DND-41 (cell line): ENCODE measurements around the gene SLC9C2.

Source experiments
- ATAC-seq: fragments of 200-7000 bp; cut with Tn5 transposase; 3 replicates; pipeline ENCODE4 v1.9.1; 2021; ENCODE audit warnings: low read depth; ENCODE audit not compliant: insufficient read depth
- DNase-seq: peaks from one replicate; pipeline ENCODE4 v3.0.0-alpha.2; 2020
- H2AFZ ChIP-seq: 2 replicates; pipeline ENCODE4 v1.6.0; 2012; ENCODE audit warnings: low read depth, low read length
- H3K27ac ChIP-seq: 2 replicates; pipeline ENCODE4 v1.5.1; 2012; ENCODE audit warnings: low read length, inconsistent platforms
- H3K27me3 ChIP-seq: fragments of 200-600 bp; sonication (generic); 2 replicates; pipeline ENCODE4 v1.6.0; 2012; ENCODE audit warnings: low read length, mild to moderate bottlenecking, inconsistent platforms; ENCODE audit not compliant: insufficient read depth, poor library complexity
- H3K36me3 ChIP-seq: 2 replicates; pipeline ENCODE4 v1.5.1; 2012; ENCODE audit warnings: low read length, inconsistent platforms; ENCODE audit not compliant: insufficient read depth
- H3K4me1 ChIP-seq: 2 replicates; pipeline ENCODE4 v1.5.1; 2012; ENCODE audit warnings: mild to moderate bottlenecking, low read length; ENCODE audit not compliant: insufficient read depth
- H3K4me2 ChIP-seq: 2 replicates; pipeline ENCODE4 v1.6.0; 2012; ENCODE audit warnings: mild to moderate bottlenecking, moderate library complexity, low read length, inconsistent platforms; ENCODE audit not compliant: insufficient read depth
- H3K4me3 ChIP-seq, 2 experiments: fragments of 200-600 bp in 1 of 2; shearing (Covaris generic) in 1 of 2; 2 replicates each; pipeline ENCODE4 v1.5.1; 2012 to 2016; ENCODE audit warnings: inconsistent platforms in 2 of 2, low read length in 2 of 2, mild to moderate bottlenecking in 2 of 2, low read depth in 1 of 2, moderate library complexity in 1 of 2
- H3K79me2 ChIP-seq: 2 replicates; pipeline ENCODE4 v1.6.0; 2012; ENCODE audit warnings: low read length, inconsistent platforms; ENCODE audit not compliant: insufficient read depth
- H3K9ac ChIP-seq: 2 replicates; pipeline ENCODE4 v1.6.0; 2012; ENCODE audit warnings: low read depth, mild to moderate bottlenecking, inconsistent platforms, low read length, moderate library complexity
- H3K9me3 ChIP-seq: 2 replicates; pipeline ENCODE4 v1.5.1; 2012; ENCODE audit warnings: low read length, moderate library complexity, mild to moderate bottlenecking, inconsistent platforms; ENCODE audit not compliant: insufficient read depth, severe bottlenecking
- H4K20me1 ChIP-seq: 2 replicates; pipeline ENCODE4 v1.6.0; 2012; ENCODE audit warnings: low read length; ENCODE audit not compliant: insufficient read depth
- EZH2 ChIP-seq: IDR thresholded peaks from 3 replicates; pipeline ENCODE4 v1.6.1; 2012; ENCODE audit warnings: borderline replicate concordance, low read depth, mild to moderate bottlenecking, moderate library complexity, low read length, inconsistent platforms; ENCODE audit not compliant: severe bottlenecking
- TF ChIP-seq, protein P1 (sequence below): IDR thresholded peaks from 2 replicates; pipeline ENCODE4 v1.5.1; 2012; ENCODE audit warnings: borderline replicate concordance, low read length, moderate library complexity, mild to moderate bottlenecking; ENCODE audit not compliant: poor library complexity, severe bottlenecking; ENCODE audit errors: extremely low read depth

The SLC9C2 gene

DNA sequence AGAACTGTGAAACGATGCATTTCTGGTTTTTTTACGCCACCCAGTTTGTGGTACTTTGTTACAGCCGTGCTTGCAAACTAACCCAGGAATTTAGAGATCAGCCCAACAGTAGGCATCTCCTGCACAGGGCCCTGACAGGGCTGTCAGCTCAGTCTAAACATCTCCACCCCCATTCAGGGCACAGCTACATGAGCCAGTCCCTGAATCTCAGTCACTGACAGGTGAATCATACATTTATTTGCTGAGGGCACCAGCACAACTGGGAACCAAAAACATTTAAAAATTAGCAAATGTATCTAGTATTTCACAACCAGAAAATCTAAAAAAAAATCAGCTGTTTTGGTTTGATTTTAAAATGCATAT is 95.0 kb downstream of the SLC9C2 start:
- Histone ChIP-seq H3K9me3 (no peaks in the 10 kb centered on the region), H3K79me2 (no peaks in the 10 kb centered on the region), H4K20me1 (no peaks in the 10 kb centered on the region), H3K27ac (no peak overlapping the region), H3K36me3 (no peaks in the 10 kb centered on the region), H2AFZ (no peak overlapping the region), H3K4me1 (no peaks in the 10 kb centered on the region), H3K9ac (no peak overlapping the region), H3K4me2 (no peak overlapping the region), H3K4me3 (no peak overlapping the region), H3K27me3 (no peaks in the 10 kb centered on the region)
- TF ChIP-seq, protein P1, sequence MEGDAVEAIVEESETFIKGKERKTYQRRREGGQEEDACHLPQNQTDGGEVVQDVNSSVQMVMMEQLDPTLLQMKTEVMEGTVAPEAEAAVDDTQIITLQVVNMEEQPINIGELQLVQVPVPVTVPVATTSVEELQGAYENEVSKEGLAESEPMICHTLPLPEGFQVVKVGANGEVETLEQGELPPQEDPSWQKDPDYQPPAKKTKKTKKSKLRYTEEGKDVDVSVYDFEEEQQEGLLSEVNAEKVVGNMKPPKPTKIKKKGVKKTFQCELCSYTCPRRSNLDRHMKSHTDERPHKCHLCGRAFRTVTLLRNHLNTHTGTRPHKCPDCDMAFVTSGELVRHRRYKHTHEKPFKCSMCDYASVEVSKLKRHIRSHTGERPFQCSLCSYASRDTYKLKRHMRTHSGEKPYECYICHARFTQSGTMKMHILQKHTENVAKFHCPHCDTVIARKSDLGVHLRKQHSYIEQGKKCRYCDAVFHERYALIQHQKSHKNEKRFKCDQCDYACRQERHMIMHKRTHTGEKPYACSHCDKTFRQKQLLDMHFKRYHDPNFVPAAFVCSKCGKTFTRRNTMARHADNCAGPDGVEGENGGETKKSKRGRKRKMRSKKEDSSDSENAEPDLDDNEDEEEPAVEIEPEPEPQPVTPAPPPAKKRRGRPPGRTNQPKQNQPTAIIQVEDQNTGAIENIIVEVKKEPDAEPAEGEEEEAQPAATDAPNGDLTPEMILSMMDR, result no peak
- TF ChIP-seq EZH2, result no peak
- DNase-seq, result no peak
- no peak for ATAC-seq

DNA sequence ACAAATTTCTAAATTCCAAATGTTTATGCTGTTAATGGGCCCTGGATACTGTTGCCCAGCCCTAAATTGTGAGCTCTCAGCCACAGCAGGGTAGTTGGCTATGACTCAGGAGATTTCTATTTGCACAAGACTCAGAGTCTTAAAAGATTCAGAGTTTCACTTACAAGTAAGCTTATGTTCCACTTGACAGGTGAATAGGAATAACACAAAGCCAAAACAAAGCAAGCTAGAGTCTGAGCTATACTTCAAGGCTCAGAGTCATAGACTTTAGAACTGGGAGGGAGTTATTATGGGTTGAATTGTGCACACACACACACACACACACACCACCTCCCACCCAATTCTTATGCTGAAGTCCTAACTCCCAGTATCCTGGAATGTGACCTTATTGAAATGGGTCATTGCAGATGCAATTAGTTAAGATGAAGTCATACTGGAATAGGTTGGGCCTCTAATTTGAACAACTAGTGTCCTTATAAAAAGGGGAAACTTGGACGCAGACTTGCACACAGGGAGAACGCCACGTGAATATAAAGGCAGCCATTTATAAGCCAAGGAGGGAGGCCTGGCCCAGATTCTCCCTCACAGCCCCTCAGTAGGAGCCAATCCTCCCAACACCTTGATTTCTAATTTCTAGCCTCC is 95.5 kb downstream of the SLC9C2 start:
- no peaks in the 10 kb centered on the region for H3K79me2 ChIP-seq
- H3K9me3 ChIP-seq, result no peaks in the 10 kb centered on the region
- H3K9ac ChIP-seq, result no peak overlapping the region
- no peak overlapping the region for H3K4me3 ChIP-seq
- H3K4me2 ChIP-seq, result no peak overlapping the region
- no peak for DNase-seq
- no peak overlapping the region for H2AFZ ChIP-seq
- no peaks in the 10 kb centered on the region for H4K20me1 ChIP-seq
- no peaks in the 10 kb centered on the region for H3K4me1 ChIP-seq
- no peak overlapping the region for H3K27ac ChIP-seq
- no peak for TF ChIP-seq EZH2
- TF ChIP-seq, protein P1, result no peak
- no peaks in the 10 kb centered on the region for H3K27me3 ChIP-seq
- no peaks in the 10 kb centered on the region for H3K36me3 ChIP-seq
- ATAC-seq, result no peak

DNA sequence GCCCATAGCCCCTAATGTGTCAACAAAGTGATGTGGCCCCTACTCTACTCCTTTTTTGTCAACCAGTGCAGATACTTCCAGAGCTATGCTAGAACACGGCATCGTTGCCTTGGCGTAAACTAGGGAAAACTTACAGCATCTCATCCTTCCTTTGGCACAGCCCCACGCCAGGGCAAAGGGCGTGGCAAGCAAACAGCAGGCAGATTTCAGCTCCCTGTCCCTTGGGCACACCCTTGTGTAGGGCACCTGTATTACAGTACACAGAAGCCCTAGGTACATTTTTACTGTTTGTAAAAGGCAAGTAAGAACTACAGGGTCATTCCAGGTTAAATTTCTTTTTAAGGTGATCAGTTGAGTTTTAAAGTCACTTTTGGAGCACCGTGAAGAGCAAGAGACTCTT is 96.4 kb downstream of the SLC9C2 start:
- Histone ChIP-seq H3K4me3 (no peak overlapping the region), H3K27ac (no peak overlapping the region), H3K4me1 (no peaks in the 10 kb centered on the region), H3K9me3 (no peaks in the 10 kb centered on the region), H4K20me1 (no peaks in the 10 kb centered on the region), H2AFZ (no peak overlapping the region), H3K36me3 (no peaks in the 10 kb centered on the region), H3K4me2 (no peak overlapping the region), H3K9ac (no peak overlapping the region), H3K79me2 (no peaks in the 10 kb centered on the region), H3K27me3 (no peaks in the 10 kb centered on the region)
- DNase-seq (no peak), ATAC-seq (no peak)
- no peak for TF ChIP-seq EZH2
- TF ChIP-seq, protein P1, result no peak
